Neutrophil (primary cell): Measurements from ENCODE around the gene RAC2.

Source experiments
- H3K27ac ChIP-seq: fragments of 200-600 bp; sonication (generic); 2 replicates; pipeline ENCODE4 v1.5.1; 2016; ENCODE audit warnings: mild to moderate bottlenecking, moderate library complexity
- H3K27me3 ChIP-seq: fragments of 200-600 bp; sonication (generic); 2 replicates; pipeline ENCODE4 v1.6.0; 2016; ENCODE audit warnings: mild to moderate bottlenecking
- H3K36me3 ChIP-seq: fragments of 200-600 bp; sonication (generic); 2 replicates; pipeline ENCODE4 v1.5.1; 2017
- H3K4me1 ChIP-seq, 2 experiments: fragments of 200-600 bp in 1 of 2; sonication (generic) in 1 of 2; 1 replicate in 1 of 2; 2 replicates in 1 of 2; pipeline versions ENCODE4 v1.5.1 to v1.6.1; 2013 to 2016; ENCODE audit warnings: low read depth in 1 of 2, low read length in 1 of 2, mild to moderate bottlenecking in 1 of 2, moderate library complexity in 1 of 2; ENCODE audit not compliant: control insufficient read depth in 1 of 2, insufficient read depth in 1 of 2
- H3K4me3 ChIP-seq, 2 experiments: fragments of 200-600 bp in 1 of 2; sonication (generic) in 1 of 2; 1 replicate in 1 of 2; 2 replicates in 1 of 2; pipeline ENCODE4 v1.5.1; 2013 to 2016; ENCODE audit warnings: low read depth in 1 of 2, low read length in 1 of 2, mild to moderate bottlenecking in 1 of 2, moderate library complexity in 1 of 2
- H3K9me3 ChIP-seq: fragments of 200-600 bp; sonication (generic); 2 replicates; pipeline ENCODE4 v1.5.1; 2016
- CTCF ChIP-seq: fragments of 200-600 bp; sonication (generic); IDR thresholded peaks from 2 replicates; pipeline ENCODE4 v1.5.1; 2016; ENCODE audit warnings: antibody characterized with exemption

RAC2 gene

GRCh38 chr22:37226514-37226913 is 17.6 kb downstream of the RAC2 start:
- H3K9me3 ChIP-seq: no peaks in the 10 kb centered on the region
- no peak for TF ChIP-seq CTCF
- peaks cover 70% of the 10 kb centered on the region for H3K36me3 ChIP-seq
- H3K4me1 ChIP-seq: peaks cover 89 to 93% of the 10 kb centered on the region in 2 experiments
- H3K27me3 ChIP-seq: no peaks in the 10 kb centered on the region
- H3K27ac ChIP-seq: peak overlapping the region; percentile 99
- H3K4me3 ChIP-seq: no peak overlapping the region

GRCh38 chr22:37226087-37226486 is 18.0 kb downstream of the RAC2 start:
- Histone ChIP-seq H3K4me3 (no peak overlapping the region), H3K36me3 (peaks cover 65% of the 10 kb centered on the region), H3K27me3 (no peaks in the 10 kb centered on the region), H3K4me1 (peaks cover 89 to 93% of the 10 kb centered on the region in 2 experiments), H3K9me3 (no peaks in the 10 kb centered on the region), H3K27ac (peak overlapping the region; percentile 99)
- no peak for TF ChIP-seq CTCF

GRCh38 chr22:37225481-37225880 is 18.6 kb downstream of the RAC2 start:
- Histone ChIP-seq H3K27ac (peak overlapping the region; percentile 99), H3K9me3 (no peaks in the 10 kb centered on the region), H3K27me3 (no peaks in the 10 kb centered on the region), H3K36me3 (peaks cover 59% of the 10 kb centered on the region), H3K4me1 (peaks cover 89 to 93% of the 10 kb centered on the region in 2 experiments), H3K4me3 (no peak overlapping the region)
- peak; percentile 23 for TF ChIP-seq CTCF

DNA sequence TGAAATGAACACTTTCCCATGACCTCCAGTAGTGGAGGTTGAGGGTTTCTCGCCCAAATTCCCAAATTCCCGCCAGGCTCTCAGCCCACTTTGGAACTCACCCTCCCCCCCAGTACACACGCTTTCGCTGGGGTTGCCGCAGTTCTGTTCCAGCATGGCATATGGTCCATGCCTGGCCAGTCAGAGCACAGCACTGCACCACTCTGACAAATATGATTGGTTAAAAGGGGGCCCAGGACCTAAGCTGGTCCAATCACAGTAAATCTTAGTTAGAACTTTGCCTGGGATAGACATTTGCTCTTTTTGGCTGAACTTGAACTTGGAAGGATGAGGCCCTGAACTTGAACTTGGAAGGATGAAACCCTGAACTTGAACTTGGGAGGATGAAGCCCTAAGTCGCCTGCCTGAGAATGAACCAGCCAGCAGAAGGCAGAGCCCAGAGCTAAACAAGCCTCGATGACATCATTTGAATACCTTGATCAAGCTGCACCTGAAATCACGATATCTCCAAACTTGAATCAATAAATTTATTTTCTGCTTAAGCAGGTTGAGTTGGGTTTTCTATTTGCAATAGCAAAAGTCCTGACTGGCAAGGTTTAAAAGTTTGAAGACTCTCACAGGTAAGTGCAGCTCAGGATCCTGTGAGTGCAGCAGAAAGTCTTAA is 19.2 kb downstream of the RAC2 start:
- TF ChIP-seq CTCF: no peak
- no peaks in the 10 kb centered on the region for H3K27me3 ChIP-seq
- H3K36me3 ChIP-seq: peaks cover 53% of the 10 kb centered on the region
- no peaks in the 10 kb centered on the region for H3K9me3 ChIP-seq
- peaks cover 90 to 93% of the 10 kb centered on the region in 2 experiments for H3K4me1 ChIP-seq
- H3K27ac ChIP-seq: peak overlapping the region; percentile 99
- H3K4me3 ChIP-seq: peak overlapping the region in 1 of 2 experiments; percentile 55

DNA sequence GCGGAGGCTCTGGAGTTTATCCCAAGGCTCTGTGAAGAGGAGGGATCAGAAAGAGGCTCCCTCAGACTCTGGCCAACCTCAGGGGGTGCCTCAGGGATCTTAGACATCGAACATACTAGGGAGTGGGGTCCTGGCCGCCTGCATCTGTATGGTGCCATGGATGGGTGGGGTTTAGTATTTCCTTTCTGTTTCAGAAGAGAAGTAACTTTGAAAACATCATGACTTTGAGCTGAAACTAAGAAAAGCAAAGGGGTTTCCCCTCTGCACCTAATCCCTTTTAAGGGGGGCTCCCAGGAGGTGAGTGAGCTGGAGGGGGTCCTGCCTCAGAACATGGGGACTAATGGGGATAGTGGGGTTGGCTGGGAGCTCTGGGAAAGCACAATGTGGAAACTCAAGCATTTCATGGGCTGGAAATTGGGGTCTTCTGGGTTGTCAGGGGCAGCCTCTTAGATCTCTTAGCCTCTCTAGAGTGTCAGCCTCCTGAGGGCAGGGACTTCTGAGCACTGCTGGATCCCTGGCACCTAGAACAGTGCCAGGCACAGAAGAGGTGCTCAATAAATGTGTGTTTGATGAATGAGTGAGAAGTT is 20.0 kb downstream of the RAC2 start:
- H3K36me3 ChIP-seq: peaks cover 45% of the 10 kb centered on the region
- H3K4me3 ChIP-seq: peak overlapping the region; percentile 55 to 64
- H3K27ac ChIP-seq: peak overlapping the region; percentile 99
- H3K9me3 ChIP-seq: no peaks in the 10 kb centered on the region
- no peak for TF ChIP-seq CTCF
- no peaks in the 10 kb centered on the region for H3K27me3 ChIP-seq
- H3K4me1 ChIP-seq: peaks cover 87 to 93% of the 10 kb centered on the region in 2 experiments
